Kidney (tissue), 14 donors: ENCODE data around the gene KLHL29. TPM values are rescaled to one million over a fixed set of nuclear protein-coding genes. Genes with fewer than 3 reads are reported as not detected.

ENCODE experiments used
- DNase-seq, 5 donors: peaks; one replicate each; pipeline ENCODE4 v3.0.0-alpha.2; 2013 to 2020
- FAIRE-seq: peaks from 2 replicates; lab custom pipeline; 2012; peaks lifted over from hg19 to GRCh38; lab: Jason Lieb, UNC
- H3K27ac ChIP-seq, 2 donors: one replicate each; pipeline ENCODE4 v1.7.0; 2013; ENCODE audit warnings: low read depth in 2 of 2, low read length in 2 of 2, inconsistent platforms in 1 of 2
- H3K27me3 ChIP-seq: one replicate; pipeline ENCODE4 v1.7.1; 2013; ENCODE audit warnings: low read length, inconsistent platforms; ENCODE audit not compliant: control insufficient read depth, insufficient read depth
- H3K36me3 ChIP-seq, 3 donors: one replicate each; pipeline versions ENCODE4 v1.7.0 to v1.7.1; 2013; ENCODE audit warnings: low read length in 3 of 3, control low read depth in 1 of 3, inconsistent platforms in 1 of 3; ENCODE audit not compliant: insufficient read depth in 3 of 3, control insufficient read depth in 2 of 3
- H3K4me1 ChIP-seq, 3 donors: one replicate each; pipeline versions ENCODE4 v1.7.0 to v1.7.1; 2013; ENCODE audit warnings: low read length in 3 of 3, inconsistent platforms in 1 of 3, low read depth in 1 of 3; ENCODE audit not compliant: control insufficient read depth in 2 of 3, insufficient read depth in 2 of 3
- H3K4me3 ChIP-seq, 3 donors: one replicate each; pipeline versions ENCODE4 v1.7.0 to v1.8.1; 2013; ENCODE audit warnings: low read length in 3 of 3, control low read depth in 1 of 3, inconsistent platforms in 1 of 3
- H3K9ac ChIP-seq, 3 donors: one replicate each; pipeline versions ENCODE4 v1.7.0 to v1.7.1; 2013; ENCODE audit warnings: low read length in 3 of 3, control low read depth in 1 of 3, inconsistent platforms in 1 of 3
- H3K9me3 ChIP-seq, 3 donors: one replicate each; pipeline versions ENCODE4 v1.7.0 to v1.7.1; 2013; ENCODE audit warnings: low read length in 3 of 3, control low read depth in 1 of 3, inconsistent platforms in 1 of 3; ENCODE audit not compliant: control insufficient read depth in 2 of 3, insufficient read depth in 1 of 3
- intact Hi-C: fragments of 100-400 bp; cut with DNase I; formaldehyde crosslinking; loops from one replicate; pipeline ENCODE4 v1.11.1; 2022
- polyA plus RNA-seq: library from polyadenylated mRNA; stranded (reverse); fragments of 350-450 nt; fragmentation: Illumina TruSeq; extraction: RNeasy Lipid Tissue Mini Kit (QIAGEN cat#74804); gene quantifications from one replicate; pipeline ENCODE4 v1.2.3, GENCODE V29; 2014; ENCODE audit warnings: low read depth, low replicate concordance; ENCODE audit not compliant: insufficient read depth
- total RNA-seq: library from RNA; stranded (reverse); fragmentation: NEBNext Ultra II Directional; extraction: Animal tissue kit (Norgen Biotek cat#: 25700); gene quantifications from one replicate; pipeline ENCODE4 v1.2.1, GENCODE V29; 2021
- TF ChIP-seq, protein P1 (sequence below): IDR thresholded peaks from 3 replicates; pipeline ENCODE4 v1.5.1; 2012; ENCODE audit warnings: mild to moderate bottlenecking, moderate library complexity, borderline replicate concordance; ENCODE audit not compliant: insufficient read depth; ENCODE audit errors: extremely low read depth
- donor health status: control.
- donor health status: control.
- donor health status: control.
- donor health status: control.
- donor health status: control.
- donor health status: DM: yes; HTN: yes; CAD: no.
- donor health status: Normal renal cell carcinoma (clear cell type).

Gene KLHL29
- total and polyA plus RNA-seq, 2 donors from 2014 or later, result 1.5 to 10.5 TPM

DNA sequence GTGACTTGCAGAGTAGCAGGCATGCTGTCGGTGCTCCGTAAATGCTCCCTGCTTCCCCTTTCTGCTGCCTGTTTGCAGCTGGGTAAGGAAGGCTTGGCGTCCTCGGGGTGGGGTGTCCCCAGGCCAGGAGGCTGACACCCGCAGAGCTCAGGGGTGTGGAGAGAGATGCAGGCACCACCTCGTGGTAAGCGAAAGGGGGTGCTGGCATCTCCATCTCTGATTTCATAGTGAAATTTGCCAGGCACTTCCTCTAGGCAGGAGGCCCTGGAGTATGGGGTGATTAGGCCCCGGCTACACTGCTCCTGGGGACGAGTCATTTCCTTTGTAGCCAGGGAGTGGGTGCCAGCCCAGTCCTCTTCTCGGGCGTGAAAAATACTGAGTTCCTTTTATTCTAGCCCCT is 160.4 kb downstream of the KLHL29 start:
- no peak overlapping the region for H3K4me3 ChIP-seq

DNA sequence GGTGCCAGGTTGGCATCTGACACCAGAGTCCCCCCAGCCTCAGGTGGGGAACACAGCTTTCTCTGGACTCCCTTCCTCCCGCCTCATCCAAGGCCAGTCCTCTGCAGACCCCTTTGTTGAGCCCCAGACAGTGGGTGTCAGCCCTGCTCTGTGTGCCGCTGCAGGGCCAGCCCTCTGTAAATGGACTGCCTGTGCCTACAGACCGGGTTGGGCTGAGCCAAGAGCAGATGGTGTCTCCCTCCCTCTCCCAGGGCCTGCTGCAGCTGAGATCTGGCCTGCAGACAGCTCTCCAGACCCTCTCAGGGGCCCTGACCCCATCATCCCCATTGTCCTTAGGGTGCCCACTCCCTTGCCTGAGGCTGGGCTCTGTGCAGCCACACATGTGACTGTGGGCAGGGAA is 160.8 kb downstream of the KLHL29 start:
- FAIRE-seq, result no peak
- intact Hi-C loops, result no loop called here
- peaks cover 0 to 2% (median 0%) of the 10 kb centered on the region in 3 donors for H3K4me1 ChIP-seq
- DNase-seq, result no peak
- H3K9me3 ChIP-seq, result no peaks in the 10 kb centered on the region
- H3K4me3 ChIP-seq, result no peak overlapping the region
- no peak overlapping the region for H3K27ac ChIP-seq
- no peak overlapping the region for H3K9ac ChIP-seq
- no peaks in the 10 kb centered on the region for H3K27me3 ChIP-seq
- no peaks in the 10 kb centered on the region for H3K36me3 ChIP-seq
- TF ChIP-seq, protein P1, sequence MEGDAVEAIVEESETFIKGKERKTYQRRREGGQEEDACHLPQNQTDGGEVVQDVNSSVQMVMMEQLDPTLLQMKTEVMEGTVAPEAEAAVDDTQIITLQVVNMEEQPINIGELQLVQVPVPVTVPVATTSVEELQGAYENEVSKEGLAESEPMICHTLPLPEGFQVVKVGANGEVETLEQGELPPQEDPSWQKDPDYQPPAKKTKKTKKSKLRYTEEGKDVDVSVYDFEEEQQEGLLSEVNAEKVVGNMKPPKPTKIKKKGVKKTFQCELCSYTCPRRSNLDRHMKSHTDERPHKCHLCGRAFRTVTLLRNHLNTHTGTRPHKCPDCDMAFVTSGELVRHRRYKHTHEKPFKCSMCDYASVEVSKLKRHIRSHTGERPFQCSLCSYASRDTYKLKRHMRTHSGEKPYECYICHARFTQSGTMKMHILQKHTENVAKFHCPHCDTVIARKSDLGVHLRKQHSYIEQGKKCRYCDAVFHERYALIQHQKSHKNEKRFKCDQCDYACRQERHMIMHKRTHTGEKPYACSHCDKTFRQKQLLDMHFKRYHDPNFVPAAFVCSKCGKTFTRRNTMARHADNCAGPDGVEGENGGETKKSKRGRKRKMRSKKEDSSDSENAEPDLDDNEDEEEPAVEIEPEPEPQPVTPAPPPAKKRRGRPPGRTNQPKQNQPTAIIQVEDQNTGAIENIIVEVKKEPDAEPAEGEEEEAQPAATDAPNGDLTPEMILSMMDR, result no peak

More for the DNA sequence above, 160.4 kb downstream of the KLHL29 start:
- Histone ChIP-seq H3K4me1 (peaks cover 0 to 2% (median 0%) of the 10 kb centered on the region in 3 donors), H3K27ac (no peak overlapping the region), H3K9me3 (no peaks in the 10 kb centered on the region), H3K36me3 (no peaks in the 10 kb centered on the region), H3K27me3 (no peaks in the 10 kb centered on the region), H3K9ac (no peak overlapping the region)
- TF ChIP-seq, protein P1, result no peak
- intact Hi-C loops, result no loop called here
- no peak for DNase-seq
- FAIRE-seq, result no peak

GRCh38 chr2:23546913-23547312 is 161.9 kb downstream of the KLHL29 start:
- no peak overlapping the region for H3K4me3 ChIP-seq
- H3K9ac ChIP-seq, result no peak overlapping the region
- FAIRE-seq (no peak), DNase-seq (no peak)
- no peaks in the 10 kb centered on the region for H3K4me1 ChIP-seq
- no peaks in the 10 kb centered on the region for H3K9me3 ChIP-seq
- H3K27ac ChIP-seq, result no peak overlapping the region
- no peaks in the 10 kb centered on the region for H3K27me3 ChIP-seq
- no peaks in the 10 kb centered on the region for H3K36me3 ChIP-seq
- intact Hi-C loops, result no loop called here
- TF ChIP-seq, protein P1, result no peak

GRCh38 chr2:23547725-23548124 is 162.7 kb downstream of the KLHL29 start:
- intact Hi-C loops, result no loop called here
- no peaks in the 10 kb centered on the region for H3K36me3 ChIP-seq
- FAIRE-seq (no peak), DNase-seq (no peak)
- H3K9me3 ChIP-seq, result no peaks in the 10 kb centered on the region
- H3K4me3 ChIP-seq, result no peak overlapping the region
- no peaks in the 10 kb centered on the region for H3K27me3 ChIP-seq
- no peaks in the 10 kb centered on the region for H3K4me1 ChIP-seq
- no peak overlapping the region for H3K27ac ChIP-seq
- H3K9ac ChIP-seq, result no peak overlapping the region
- TF ChIP-seq, protein P1, result no peak
